ENCODE results near the gene KRT35.

Gene KRT35

GRCh38 chr17:41440531-41441033 lies 40.4 kb downstream of the KRT35 start, which contains the start of gene KRT38:
KRT38 (minus strand) TSS chr17:41440983; CDS start chr17:41440921, 62 bp downstream.
- POLR2A ChIA-PET: no interaction called here

More at GRCh38 chr17:41440531-41441033, 40.4 kb downstream of the KRT35 start, which contains the start of gene KRT38:
- TF ChIP-seq REST (tag by site-specific recombination; IDR thresholded peaks at IDR 0.05) (no peak), ZNF692 (tag by site-specific recombination; IDR thresholded peaks at IDR 0.05) (no peak), WT1 (tag by site-specific recombination; IDR thresholded peaks at IDR 0.05) (no peak), ZFP3 (tag by site-specific recombination; IDR thresholded peaks at IDR 0.05; ENCODE audit: low read depth) (no peak), YY1 (tag by site-specific recombination; IDR thresholded peaks at IDR 0.05) (no peak), ZNF580 (tag by site-specific recombination; IDR thresholded peaks at IDR 0.05) (no peak), SCRT1 (tag by site-specific recombination; IDR thresholded peaks at IDR 0.05; ENCODE audit: borderline replicate concordance) (no peak), ZNF626 (tag by site-specific recombination; IDR thresholded peaks at IDR 0.05) (no peak), MZF1 (tag by site-specific recombination; IDR thresholded peaks at IDR 0.05; ENCODE audit: borderline replicate concordance) (no peak), TCF7L2 (IDR thresholded peaks at IDR 0.05; ENCODE audit: borderline replicate concordance, low read depth, low read length) (no peak), ZBTB7A (tag by site-specific recombination; IDR thresholded peaks at IDR 0.05; ENCODE audit: low read depth) (no peak), ZNF404 (tag by site-specific recombination; IDR thresholded peaks at IDR 0.05) (no peak), ZFHX2 (tag by site-specific recombination; conservative IDR thresholded peaks at IDR 0.05) (no peak), ZNF398 (tag by site-specific recombination; IDR thresholded peaks at IDR 0.05) (no peak), ZNF792 (tag by site-specific recombination; IDR thresholded peaks at IDR 0.05) (no peak), ZNF132 (tag by site-specific recombination; IDR thresholded peaks at IDR 0.05; ENCODE audit: borderline replicate concordance) (no peak), ZNF121 (tag by site-specific recombination; IDR thresholded peaks at IDR 0.05) (no peak), SCRT2 (tag by site-specific recombination; IDR thresholded peaks at IDR 0.05) (no peak), ZSCAN23 (tag by site-specific recombination; IDR thresholded peaks at IDR 0.05) (no peak), ZNF561 (tag by site-specific recombination; IDR thresholded peaks at IDR 0.05; ENCODE audit: borderline replicate concordance) (no peak)
- H3K4me3 ChIP-seq (ENCODE audit: low read depth, low read length): no peak within 1 kb of the TSS
- H3K4me1 ChIP-seq (ENCODE audit: control insufficient read depth, insufficient read depth, low read length): no peaks in the 10 kb centered on the region
- CTCF ChIA-PET: interaction anchor here (0.5 kb wide), 1 partner anchor 110 kb away, joined by 3 read pairs; no protein-coding TSS in a partner anchor
- no peak within 1 kb of the TSS for H3K27ac ChIP-seq (ENCODE audit: extremely low read depth, low read depth, low read length)
- no peaks in the 10 kb centered on the region for H3K36me3 ChIP-seq (ENCODE audit: control insufficient read depth in 2 of 2, insufficient read depth in 1 of 2, low read length in 2 of 2)
- no peaks in the 10 kb centered on the region for H3K9me3 ChIP-seq (ENCODE audit: control insufficient read depth, insufficient read depth, low read depth, low read length)
